HepG2 (cell line): Measurements from ENCODE around the gene DPAGT1. TPM values are rescaled to one million over a fixed set of nuclear protein-coding genes. Genes with fewer than 3 reads are reported as not detected.
A peak's percentile ranks its signal among the peaks of the same experiment; 100 is the strongest.

Source experiments
- GATA4 ChIP-seq: sonication (generic); IDR thresholded peaks from 2 replicates; pipeline ENCODE4 v1.6.1; 2016; ENCODE audit warnings: antibody characterized with exemption, low read depth, borderline replicate concordance
- KLF13 ChIP-seq: sonication (generic); formaldehyde crosslinking; IDR thresholded peaks from 2 replicates; pipeline ENCODE4 v1.4.0; 2020; ENCODE audit warnings: mild to moderate bottlenecking, missing genetic modification reagents
- MAFF ChIP-seq: IDR thresholded peaks from 2 replicates; pipeline ENCODE4 v1.6.1; 2011; ENCODE audit warnings: low read depth, low read length, improper control_type of control experiment
- MEF2D ChIP-seq: sonication (generic); formaldehyde crosslinking; IDR thresholded peaks from 2 replicates; pipeline ENCODE4 v1.5.1; 2020; ENCODE audit warnings: mild to moderate bottlenecking, missing genetic modification reagents
- MXD1 ChIP-seq: sonication (generic); formaldehyde crosslinking; IDR thresholded peaks from 2 replicates; pipeline ENCODE4 v1.4.0; 2020; ENCODE audit warnings: mild to moderate bottlenecking, missing genetic modification reagents
- PRDM4 ChIP-seq: sonication (generic); formaldehyde crosslinking; IDR thresholded peaks from 2 replicates; pipeline ENCODE4 v1.9.0; 2021; ENCODE audit warnings: missing genetic modification reagents, borderline replicate concordance
- SIX4 ChIP-seq: sonication (generic); formaldehyde crosslinking; IDR thresholded peaks from 2 replicates; pipeline ENCODE4 v1.4.0; 2020; ENCODE audit warnings: missing genetic modification reagents
- ZNF234 ChIP-seq: sonication (generic); formaldehyde crosslinking; conservative IDR thresholded peaks from 2 replicates; pipeline ENCODE4 v1.5.1; 2020; ENCODE audit warnings: mild to moderate bottlenecking, missing genetic modification reagents
- ZNF337 ChIP-seq: sonication (generic); formaldehyde crosslinking; IDR thresholded peaks from 2 replicates; pipeline ENCODE4 v1.5.1; 2020; ENCODE audit warnings: missing genetic modification reagents, low read depth, mild to moderate bottlenecking, borderline replicate concordance
- ZNF878 ChIP-seq: sonication (generic); formaldehyde crosslinking; IDR thresholded peaks from 2 replicates; pipeline ENCODE4 v1.8.1; 2023; ENCODE audit warnings: mild to moderate bottlenecking, missing genetic modification reagents, moderate library complexity
- ZSCAN21 ChIP-seq: sonication (generic); formaldehyde crosslinking; IDR thresholded peaks from 2 replicates; pipeline ENCODE4 v1.8.0; 2022; ENCODE audit warnings: mild to moderate bottlenecking, missing genetic modification reagents, moderate library complexity, borderline replicate concordance
- polyA plus RNA-seq, 8 experiments: library from polyadenylated mRNA; depleted of rRNA in 3 of 8; stranded (reverse) in 7 of 8; unstranded in 1 of 8; fragments of >200 nt; fragmentation: Illumina TruSeq in 4 of 8; extraction: Trizol in 4 of 8; gene quantifications; 2 replicates each; pipeline versions ENCODE4 v1.2.1 to v1.2.3, GENCODE V29; 2011 to 2016; ENCODE audit warnings: low read depth in 4 of 8, missing spikeins in 1 of 8, mixed read lengths in 1 of 8; ENCODE audit not compliant: insufficient read depth in 1 of 8
- total RNA-seq, 5 experiments: library from RNA; depleted of rRNA; stranded (reverse); fragments of >200 nt; fragmentation: Illumina TruSeq; extraction: Trizol; gene quantifications; 2 replicates each; pipeline ENCODE4 v1.2.3, GENCODE V29; 2016; ENCODE audit warnings: low read depth in 1 of 5
- TF ChIP-seq, protein P1 (sequence below): sonication (generic); formaldehyde crosslinking; IDR thresholded peaks from 2 replicates; pipeline ENCODE4 v1.4.0; 2020; ENCODE audit warnings: mild to moderate bottlenecking, missing genetic modification reagents, borderline replicate concordance
- TF ChIP-seq, protein P2 (sequence below): sonication (generic); formaldehyde crosslinking; IDR thresholded peaks from 2 replicates; pipeline ENCODE4 v1.8.0; 2022; ENCODE audit warnings: missing genetic modification reagents, low read depth, mild to moderate bottlenecking, borderline replicate concordance
- TF ChIP-seq, protein P3 (sequence below): sonication (generic); formaldehyde crosslinking; IDR thresholded peaks from 2 replicates; pipeline ENCODE4 v1.5.1; 2020; ENCODE audit warnings: mild to moderate bottlenecking, missing genetic modification reagents, borderline replicate concordance
- TF ChIP-seq, protein P4 (sequence below): sonication (generic); formaldehyde crosslinking; IDR thresholded peaks from 2 replicates; pipeline ENCODE4 v1.4.0; 2020; ENCODE audit warnings: missing genetic modification reagents

DPAGT1 gene
- total and polyA plus RNA-seq, 2 of the 13 experiments (the other 11 are each of a cell fraction or from before 2014, with no cell fraction given): 37.6 to 70.7 TPM

- no peak for TF ChIP-seq PRDM4 (CRISPR knock-in tag)
- peak; percentile 80; the same call in 1 of the 2 replicates for TF ChIP-seq ZNF234 (CRISPR knock-in tag)
- peak; percentile 91 for TF ChIP-seq MXD1 (CRISPR knock-in tag)
- TF ChIP-seq, protein P1, sequence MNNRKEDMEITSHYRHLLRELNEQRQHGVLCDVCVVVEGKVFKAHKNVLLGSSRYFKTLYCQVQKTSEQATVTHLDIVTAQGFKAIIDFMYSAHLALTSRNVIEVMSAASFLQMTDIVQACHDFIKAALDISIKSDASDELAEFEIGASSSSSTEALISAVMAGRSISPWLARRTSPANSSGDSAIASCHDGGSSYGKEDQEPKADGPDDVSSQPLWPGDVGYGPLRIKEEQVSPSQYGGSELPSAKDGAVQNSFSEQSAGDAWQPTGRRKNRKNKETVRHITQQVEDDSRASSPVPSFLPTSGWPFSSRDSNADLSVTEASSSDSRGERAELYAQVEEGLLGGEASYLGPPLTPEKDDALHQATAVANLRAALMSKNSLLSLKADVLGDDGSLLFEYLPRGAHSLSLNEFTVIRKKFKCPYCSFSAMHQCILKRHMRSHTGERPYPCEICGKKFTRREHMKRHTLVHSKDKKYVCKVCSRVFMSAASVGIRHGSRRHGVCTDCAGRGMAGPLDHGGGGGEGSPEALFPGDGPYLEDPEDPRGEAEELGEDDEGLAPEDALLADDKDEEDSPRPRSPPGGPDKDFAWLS (CRISPR knock-in tag): no peak
- TF ChIP-seq, protein P2, sequence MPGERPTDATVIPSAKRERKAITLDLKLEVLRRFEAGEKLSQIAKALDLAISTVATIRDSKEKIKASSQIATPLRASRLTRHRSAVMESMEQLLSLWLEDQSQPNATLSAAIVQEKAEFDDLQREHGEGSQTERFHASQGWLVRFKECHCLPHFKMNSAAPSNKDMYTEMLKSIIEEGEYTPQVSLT: no peak; the same call in 1 of the 2 replicates
- TF ChIP-seq, protein P3, sequence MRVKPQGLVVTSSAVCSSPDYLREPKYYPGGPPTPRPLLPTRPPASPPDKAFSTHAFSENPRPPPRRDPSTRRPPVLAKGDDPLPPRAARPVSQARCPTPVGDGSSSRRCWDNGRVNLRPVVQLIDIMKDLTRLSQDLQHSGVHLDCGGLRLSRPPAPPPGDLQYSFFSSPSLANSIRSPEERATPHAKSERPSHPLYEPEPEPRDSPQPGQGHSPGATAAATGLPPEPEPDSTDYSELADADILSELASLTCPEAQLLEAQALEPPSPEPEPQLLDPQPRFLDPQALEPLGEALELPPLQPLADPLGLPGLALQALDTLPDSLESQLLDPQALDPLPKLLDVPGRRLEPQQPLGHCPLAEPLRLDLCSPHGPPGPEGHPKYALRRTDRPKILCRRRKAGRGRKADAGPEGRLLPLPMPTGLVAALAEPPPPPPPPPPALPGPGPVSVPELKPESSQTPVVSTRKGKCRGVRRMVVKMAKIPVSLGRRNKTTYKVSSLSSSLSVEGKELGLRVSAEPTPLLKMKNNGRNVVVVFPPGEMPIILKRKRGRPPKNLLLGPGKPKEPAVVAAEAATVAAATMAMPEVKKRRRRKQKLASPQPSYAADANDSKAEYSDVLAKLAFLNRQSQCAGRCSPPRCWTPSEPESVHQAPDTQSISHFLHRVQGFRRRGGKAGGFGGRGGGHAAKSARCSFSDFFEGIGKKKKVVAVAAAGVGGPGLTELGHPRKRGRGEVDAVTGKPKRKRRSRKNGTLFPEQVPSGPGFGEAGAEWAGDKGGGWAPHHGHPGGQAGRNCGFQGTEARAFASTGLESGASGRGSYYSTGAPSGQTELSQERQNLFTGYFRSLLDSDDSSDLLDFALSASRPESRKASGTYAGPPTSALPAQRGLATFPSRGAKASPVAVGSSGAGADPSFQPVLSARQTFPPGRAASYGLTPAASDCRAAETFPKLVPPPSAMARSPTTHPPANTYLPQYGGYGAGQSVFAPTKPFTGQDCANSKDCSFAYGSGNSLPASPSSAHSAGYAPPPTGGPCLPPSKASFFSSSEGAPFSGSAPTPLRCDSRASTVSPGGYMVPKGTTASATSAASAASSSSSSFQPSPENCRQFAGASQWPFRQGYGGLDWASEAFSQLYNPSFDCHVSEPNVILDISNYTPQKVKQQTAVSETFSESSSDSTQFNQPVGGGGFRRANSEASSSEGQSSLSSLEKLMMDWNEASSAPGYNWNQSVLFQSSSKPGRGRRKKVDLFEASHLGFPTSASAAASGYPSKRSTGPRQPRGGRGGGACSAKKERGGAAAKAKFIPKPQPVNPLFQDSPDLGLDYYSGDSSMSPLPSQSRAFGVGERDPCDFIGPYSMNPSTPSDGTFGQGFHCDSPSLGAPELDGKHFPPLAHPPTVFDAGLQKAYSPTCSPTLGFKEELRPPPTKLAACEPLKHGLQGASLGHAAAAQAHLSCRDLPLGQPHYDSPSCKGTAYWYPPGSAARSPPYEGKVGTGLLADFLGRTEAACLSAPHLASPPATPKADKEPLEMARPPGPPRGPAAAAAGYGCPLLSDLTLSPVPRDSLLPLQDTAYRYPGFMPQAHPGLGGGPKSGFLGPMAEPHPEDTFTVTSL (CRISPR knock-in tag): peak; percentile 52
- TF ChIP-seq ZSCAN21 (CRISPR knock-in tag): peak; percentile 97
- TF ChIP-seq SIX4 (CRISPR knock-in tag): 0 out of 2 replicates have a peak, but pooled peaks have one; percentile 15
- TF ChIP-seq ZNF878 (CRISPR knock-in tag): peak; percentile 99
- 0 out of 2 replicates have a peak, but pooled peaks have one; percentile 53 for TF ChIP-seq ZNF337
- TF ChIP-seq, protein P4, sequence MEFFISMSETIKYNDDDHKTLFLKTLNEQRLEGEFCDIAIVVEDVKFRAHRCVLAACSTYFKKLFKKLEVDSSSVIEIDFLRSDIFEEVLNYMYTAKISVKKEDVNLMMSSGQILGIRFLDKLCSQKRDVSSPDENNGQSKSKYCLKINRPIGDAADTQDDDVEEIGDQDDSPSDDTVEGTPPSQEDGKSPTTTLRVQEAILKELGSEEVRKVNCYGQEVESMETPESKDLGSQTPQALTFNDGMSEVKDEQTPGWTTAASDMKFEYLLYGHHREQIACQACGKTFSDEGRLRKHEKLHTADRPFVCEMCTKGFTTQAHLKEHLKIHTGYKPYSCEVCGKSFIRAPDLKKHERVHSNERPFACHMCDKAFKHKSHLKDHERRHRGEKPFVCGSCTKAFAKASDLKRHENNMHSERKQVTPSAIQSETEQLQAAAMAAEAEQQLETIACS (CRISPR knock-in tag): peak; percentile 78
- no peak for TF ChIP-seq KLF13 (CRISPR knock-in tag)
- peak; percentile 89 for TF ChIP-seq GATA4
- no peak for TF ChIP-seq MEF2D
- TF ChIP-seq MAFF: no peak
These were observed 6.4 kb downstream of the DPAGT1 start (continued) for GRCh38 chr11:119095066-119095880.
